ENCODE measurements around the gene ATP2B1. TPM values are rescaled to one million over a fixed set of nuclear protein-coding genes. Genes with fewer than 3 reads are reported as not detected.
"Not testable (repeated sequence)": the region's sequence is repeated elsewhere in the genome, so short reads cannot be mapped to it uniquely, and the experiment has no call there.

Gene ATP2B1
- total RNA-seq, 2 donors from 2014 or later, result 14.9 to 18.5 TPM

GRCh38 chr12:89704457-89704856, 4.2 kb downstream of the ATP2B1 start:
- Histone ChIP-seq H3K27ac (no peak overlapping the region), H3K9me3 (no peaks in the 10 kb centered on the region), H3K4me1 (peaks cover 0 to 12% of the 10 kb centered on the region in 2 donors), H3K4me3 (no peak overlapping the region), H3K36me3 (no peaks in the 10 kb centered on the region), H3K27me3 (no peaks in the 10 kb centered on the region)
- no peak for DNase-seq (ENCODE audit: low spot score)
- no peak for TF ChIP-seq CTCF (IDR thresholded peaks at IDR 0.05)

GRCh38 chr12:89703768-89704167, 4.9 kb downstream of the ATP2B1 start:
- Histone ChIP-seq H3K36me3 (no peaks in the 10 kb centered on the region), H3K4me3 (no peak overlapping the region), H3K4me1 (peaks cover 0 to 12% of the 10 kb centered on the region in 2 donors), H3K27ac (no peak overlapping the region), H3K27me3 (no peaks in the 10 kb centered on the region), H3K9me3 (no peaks in the 10 kb centered on the region)
- DNase-seq (ENCODE audit: low spot score), result no peak
- TF ChIP-seq CTCF (IDR thresholded peaks at IDR 0.05), result no peak

GRCh38 chr12:89702503-89702902, 6.1 kb downstream of the ATP2B1 start:
- H3K36me3 ChIP-seq, result no peaks in the 10 kb centered on the region
- H3K9me3 ChIP-seq, result no peaks in the 10 kb centered on the region
- TF ChIP-seq CTCF (IDR thresholded peaks at IDR 0.05), result no peak
- H3K27ac ChIP-seq, result no peak overlapping the region
- DNase-seq (ENCODE audit: low spot score), result no peak
- no peak overlapping the region for H3K4me3 ChIP-seq
- no peaks in the 10 kb centered on the region for H3K27me3 ChIP-seq
- peaks cover 0 to 9% of the 10 kb centered on the region in 2 donors for H3K4me1 ChIP-seq

- no peak overlapping the region for H3K4me3 ChIP-seq
- TF ChIP-seq CTCF (IDR thresholded peaks at IDR 0.05), result no peak
- no peak for DNase-seq (ENCODE audit: low spot score)
- no peaks in the 10 kb centered on the region for H3K27me3 ChIP-seq
- no peaks in the 10 kb centered on the region for H3K9me3 ChIP-seq
- H3K36me3 ChIP-seq, result no peaks in the 10 kb centered on the region
- H3K4me1 ChIP-seq, result peaks cover 0 to 2% of the 10 kb centered on the region in 2 donors
- H3K27ac ChIP-seq, result no peak overlapping the region
Measured at GRCh38 chr12:89701606-89702206, 6.9 kb downstream of the ATP2B1 start.

GRCh38 chr12:89700191-89700810, 8.3 kb downstream of the ATP2B1 start:
- Histone ChIP-seq H3K4me1 (no peaks in the 10 kb centered on the region), H3K27me3 (no peaks in the 10 kb centered on the region), H3K9me3 (no peaks in the 10 kb centered on the region), H3K27ac (no peak overlapping the region), H3K4me3 (no peak overlapping the region), H3K36me3 (no peaks in the 10 kb centered on the region)
- DNase-seq (ENCODE audit: low spot score), result no peak
- TF ChIP-seq CTCF (IDR thresholded peaks at IDR 0.05), result no peak

GRCh38 chr12:89698607-89699006, 10.0 kb downstream of the ATP2B1 start:
- TF ChIP-seq CTCF (IDR thresholded peaks at IDR 0.05), result no peak
- no peaks in the 10 kb centered on the region for H3K9me3 ChIP-seq
- no peak for DNase-seq (ENCODE audit: low spot score)
- peaks cover 0 to 6% of the 10 kb centered on the region in 2 donors for H3K4me1 ChIP-seq
- H3K27ac ChIP-seq, result no peak overlapping the region
- H3K27me3 ChIP-seq, result no peaks in the 10 kb centered on the region
- H3K4me3 ChIP-seq, result no peak overlapping the region
- H3K36me3 ChIP-seq, result no peaks in the 10 kb centered on the region

- H3K4me1 ChIP-seq; H3K9me3 ChIP-seq; H3K27ac ChIP-seq; H3K4me3 ChIP-seq; H3K27me3 ChIP-seq; H3K36me3 ChIP-seq; DNase-seq (ENCODE audit: low spot score): not testable (repeated sequence)
Measured at GRCh38 chr12:89697728-89698127, 10.9 kb downstream of the ATP2B1 start.

Data from right atrium auricular region (tissue), 2 donors.